HEK293 (cell line): ENCODE results near the gene SETMAR.

Source experiments
- CTCF ChIA-PET: fragments of 350-600 bp; formaldehyde crosslinking; extraction: SDS; loops from one replicate; lab custom pipeline; 2021; ENCODE audit warnings: antibody characterized with exemption; lab: Yijun Ruan, JAX
- POLR2A ChIA-PET: fragments of 300-600 bp; formaldehyde crosslinking; extraction: SDS; loops from one replicate; lab custom pipeline; 2020; ENCODE audit warnings: antibody characterized with exemption, inconsistent platforms; lab: Yijun Ruan, JAX
- H3K27ac ChIP-seq: fragments of 200-500 bp; sonication (Bioruptor generic); 2 replicates; pipeline ENCODE4 v1.5.1; 2014; ENCODE audit warnings: low read depth, low read length, control low read depth, inconsistent platforms; ENCODE audit errors: extremely low read depth
- H3K36me3 ChIP-seq, 2 experiments: fragments of 200-500 bp in 1 of 2; sonication (Bioruptor generic) in 1 of 2; 1 replicate in 1 of 2; 2 replicates in 1 of 2; pipeline ENCODE4 v1.5.1; 2014 to 2017; ENCODE audit warnings: inconsistent platforms in 2 of 2, low read length in 2 of 2; ENCODE audit not compliant: control insufficient read depth in 2 of 2, insufficient read depth in 1 of 2
- H3K4me1 ChIP-seq: fragments of 200-500 bp; sonication (Bioruptor generic); 2 replicates; pipeline ENCODE4 v1.5.1; 2014; ENCODE audit warnings: mild to moderate bottlenecking, low read length, inconsistent platforms; ENCODE audit not compliant: control insufficient read depth, insufficient read depth
- H3K4me3 ChIP-seq: 2 replicates; pipeline ENCODE4 v1.5.1; 2011; ENCODE audit warnings: low read depth, mild to moderate bottlenecking, control low read depth, low read length, moderate library complexity
- H3K9me3 ChIP-seq: fragments of 200-500 bp; sonication (Bioruptor generic); 2 replicates; pipeline ENCODE4 v1.5.1; 2014; ENCODE audit warnings: low read depth, low read length, inconsistent platforms; ENCODE audit not compliant: control insufficient read depth, insufficient read depth
- ATF2 ChIP-seq: fragments of 450-650 bp; formaldehyde crosslinking; IDR thresholded peaks from 2 replicates; pipeline ENCODE4 v1.5.1; 2016; ENCODE audit warnings: missing biosample characterization, missing genetic modification characterization, low read depth
- MZF1 ChIP-seq: fragments of 450-650 bp; formaldehyde crosslinking; IDR thresholded peaks from 2 replicates; pipeline ENCODE4 v1.5.1; 2017; ENCODE audit warnings: missing biosample characterization, missing genetic modification characterization, borderline replicate concordance
- PRDM1 ChIP-seq: fragments of 450-650 bp; formaldehyde crosslinking; IDR thresholded peaks from 2 replicates; pipeline ENCODE4; 2016; ENCODE audit warnings: missing biosample characterization, missing genetic modification characterization
- SP2 ChIP-seq: fragments of 450-650 bp; formaldehyde crosslinking; IDR thresholded peaks from 2 replicates; pipeline ENCODE4 v1.5.1; 2016; ENCODE audit warnings: missing biosample characterization, missing genetic modification characterization
- ZNF132 ChIP-seq: fragments of 450-650 bp; formaldehyde crosslinking; IDR thresholded peaks from 2 replicates; pipeline ENCODE4 v1.5.1; 2017; ENCODE audit warnings: missing biosample characterization, missing genetic modification characterization, borderline replicate concordance
- ZNF138 ChIP-seq: fragments of 450-650 bp; formaldehyde crosslinking; IDR thresholded peaks from 2 replicates; pipeline ENCODE4 v1.5.1; 2016; ENCODE audit warnings: missing biosample characterization, missing genetic modification characterization, borderline replicate concordance
- ZNF146 ChIP-seq: fragments of 450-650 bp; formaldehyde crosslinking; IDR thresholded peaks from 2 replicates; pipeline ENCODE4 v1.5.1; 2016; ENCODE audit warnings: missing biosample characterization, missing genetic modification characterization
- ZNF169 ChIP-seq: fragments of 450-650 bp; formaldehyde crosslinking; IDR thresholded peaks from 2 replicates; pipeline ENCODE4 v1.5.1; 2016; ENCODE audit warnings: missing biosample characterization, missing genetic modification characterization
- ZNF174 ChIP-seq: fragments of 450-650 bp; formaldehyde crosslinking; IDR thresholded peaks from 2 replicates; pipeline ENCODE4 v1.5.0; 2017; ENCODE audit warnings: missing biosample characterization, mild to moderate bottlenecking, missing genetic modification characterization
- ZNF184 ChIP-seq: fragments of 450-650 bp; IDR thresholded peaks from 2 replicates; pipeline ENCODE4 v1.5.1; 2018; ENCODE audit warnings: missing biosample characterization, mild to moderate bottlenecking, missing genetic modification characterization
- ZNF211 ChIP-seq: fragments of 450-650 bp; formaldehyde crosslinking; IDR thresholded peaks from 2 replicates; pipeline ENCODE4 v1.5.1; 2016; ENCODE audit warnings: low read depth, missing biosample characterization, missing genetic modification characterization
- ZNF23 ChIP-seq: fragments of 450-650 bp; formaldehyde crosslinking; IDR thresholded peaks from 2 replicates; pipeline ENCODE4 v1.5.1; 2016; ENCODE audit warnings: missing biosample characterization, missing genetic modification characterization, borderline replicate concordance
- ZNF302 ChIP-seq: fragments of 450-650 bp; formaldehyde crosslinking; IDR thresholded peaks from 2 replicates; pipeline ENCODE4 v1.5.1; 2016; ENCODE audit warnings: missing biosample characterization, missing genetic modification characterization, low read depth
- ZNF335 ChIP-seq: fragments of 450-650 bp; formaldehyde crosslinking; conservative IDR thresholded peaks from 2 replicates; pipeline ENCODE4 v1.5.1; 2016; ENCODE audit warnings: missing biosample characterization, missing genetic modification characterization
- ZNF404 ChIP-seq: fragments of 450-650 bp; formaldehyde crosslinking; IDR thresholded peaks from 2 replicates; pipeline ENCODE4 v1.5.1; 2017; ENCODE audit warnings: missing biosample characterization, missing genetic modification characterization
- ZNF426 ChIP-seq: fragments of 450-650 bp; formaldehyde crosslinking; IDR thresholded peaks from 2 replicates; pipeline ENCODE4 v1.5.1; 2017; ENCODE audit warnings: missing biosample characterization, missing genetic modification characterization, mild to moderate bottlenecking, inconsistent platforms, moderate library complexity
- ZNF621 ChIP-seq: fragments of 450-650 bp; formaldehyde crosslinking; IDR thresholded peaks from 2 replicates; pipeline ENCODE4 v1.5.1; 2017; ENCODE audit warnings: missing biosample characterization, missing genetic modification characterization
- ZNF654 ChIP-seq: fragments of 450-650 bp; formaldehyde crosslinking; IDR thresholded peaks from 2 replicates; pipeline ENCODE4 v1.5.1; 2016; ENCODE audit warnings: low read depth, missing biosample characterization, missing genetic modification characterization
- ZNF768 ChIP-seq: fragments of 450-650 bp; formaldehyde crosslinking; IDR thresholded peaks from 2 replicates; pipeline ENCODE4 v1.5.1; 2018; ENCODE audit warnings: missing biosample characterization, mild to moderate bottlenecking, missing genetic modification characterization
- TF ChIP-seq, protein P1 (sequence below): fragments of 450-650 bp; formaldehyde crosslinking; IDR thresholded peaks from 2 replicates; pipeline ENCODE4 v1.5.1; 2017; ENCODE audit warnings: missing biosample characterization, missing genetic modification characterization

The SETMAR gene

DNA sequence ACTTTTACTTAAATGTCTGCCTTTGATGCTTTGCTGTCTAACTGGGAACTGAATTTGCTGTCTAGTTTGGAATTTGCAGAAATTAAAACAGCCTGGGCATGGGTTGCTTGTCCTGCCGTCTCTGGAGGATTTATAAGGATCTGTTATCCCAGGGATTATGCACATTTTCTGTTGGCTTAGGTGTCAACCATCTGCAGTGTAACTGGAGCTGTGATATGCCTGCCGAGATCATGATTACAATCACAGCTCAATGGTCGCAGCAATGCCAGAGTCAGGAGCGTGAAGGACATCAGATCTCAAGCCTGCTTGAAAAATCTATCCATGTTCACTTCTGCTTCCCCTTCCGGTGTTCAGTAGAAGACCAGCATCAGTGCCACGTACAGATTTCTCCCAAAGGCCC lies 41.8 kb upstream of the SETMAR start:
- TF ChIP-seq ATF2 (tag by site-specific recombination) (no peak), ZNF426 (tag by site-specific recombination) (no peak), ZNF174 (tag by site-specific recombination) (no peak), ZNF23 (tag by site-specific recombination) (no peak), ZNF138 (tag by site-specific recombination) (no peak), PRDM1 (tag by site-specific recombination) (no peak), ZNF146 (no peak)
- TF ChIP-seq, protein P1, sequence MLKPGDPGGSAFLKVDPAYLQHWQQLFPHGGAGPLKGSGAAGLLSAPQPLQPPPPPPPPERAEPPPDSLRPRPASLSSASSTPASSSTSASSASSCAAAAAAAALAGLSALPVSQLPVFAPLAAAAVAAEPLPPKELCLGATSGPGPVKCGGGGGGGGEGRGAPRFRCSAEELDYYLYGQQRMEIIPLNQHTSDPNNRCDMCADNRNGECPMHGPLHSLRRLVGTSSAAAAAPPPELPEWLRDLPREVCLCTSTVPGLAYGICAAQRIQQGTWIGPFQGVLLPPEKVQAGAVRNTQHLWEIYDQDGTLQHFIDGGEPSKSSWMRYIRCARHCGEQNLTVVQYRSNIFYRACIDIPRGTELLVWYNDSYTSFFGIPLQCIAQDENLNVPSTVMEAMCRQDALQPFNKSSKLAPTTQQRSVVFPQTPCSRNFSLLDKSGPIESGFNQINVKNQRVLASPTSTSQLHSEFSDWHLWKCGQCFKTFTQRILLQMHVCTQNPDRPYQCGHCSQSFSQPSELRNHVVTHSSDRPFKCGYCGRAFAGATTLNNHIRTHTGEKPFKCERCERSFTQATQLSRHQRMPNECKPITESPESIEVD (tag by site-specific recombination), result no peak
- no peak overlapping the region for H3K4me3 ChIP-seq
- no peaks in the 10 kb centered on the region for H3K9me3 ChIP-seq
- H3K27ac ChIP-seq, result no peak overlapping the region
- H3K36me3 ChIP-seq, result no peaks in the 10 kb centered on the region
- CTCF ChIA-PET, result no interaction called here
- POLR2A ChIA-PET, result no interaction called here
- no peaks in the 10 kb centered on the region for H3K4me1 ChIP-seq

DNA sequence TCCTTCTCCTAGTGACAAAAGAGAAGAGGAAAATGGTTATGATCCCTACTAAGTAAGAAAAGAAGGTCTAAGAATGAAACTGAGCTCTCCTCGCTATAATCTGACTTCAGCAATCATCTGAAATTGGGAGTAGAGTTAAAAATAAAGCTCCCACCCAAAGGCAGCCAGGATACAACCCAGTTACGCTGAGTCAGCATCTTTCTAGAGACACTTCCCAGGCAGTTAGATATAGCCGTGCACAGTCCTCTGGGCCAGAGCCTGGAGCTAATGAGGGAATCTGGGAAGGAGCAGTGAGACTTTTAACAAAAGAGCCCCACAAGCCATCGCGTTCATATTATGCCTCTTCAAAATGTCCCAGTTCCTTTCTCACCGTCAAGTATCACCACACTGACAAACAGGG lies 39.1 kb upstream of the SETMAR start:
- POLR2A ChIA-PET, result no interaction called here

GRCh38 chr3:4270720-4271119 lies 32.4 kb upstream of the SETMAR start:
- no peaks in the 10 kb centered on the region for H3K4me1 ChIP-seq
- TF ChIP-seq ZNF654 (no peak), ZNF132 (no peak), ZNF768 (tag by site-specific recombination) (no peak), SP2 (no peak), MZF1 (tag by site-specific recombination) (no peak), ZNF211 (tag by site-specific recombination) (no peak), ZNF302 (tag by site-specific recombination) (no peak), ZNF404 (tag by site-specific recombination) (no peak)
- ChIA-PET CTCF (no interaction called here), POLR2A (no interaction called here)
- no peak overlapping the region for H3K4me3 ChIP-seq
- H3K36me3 ChIP-seq, result no peaks in the 10 kb centered on the region
- H3K27ac ChIP-seq, result no peak overlapping the region
- H3K9me3 ChIP-seq, result no peaks in the 10 kb centered on the region

More for the DNA sequence above, 39.1 kb upstream of the SETMAR start:
- no peak overlapping the region for H3K4me3 ChIP-seq
- no peak for TF ChIP-seq ZNF621 (tag by site-specific recombination)
- no peak for TF ChIP-seq ZNF335 (tag by site-specific recombination)
- no peak for TF ChIP-seq ZNF184 (tag by site-specific recombination)
- no peak for TF ChIP-seq ZNF169 (tag by site-specific recombination)
- H3K9me3 ChIP-seq, result no peaks in the 10 kb centered on the region
- CTCF ChIA-PET, result no interaction called here
- no peak overlapping the region for H3K27ac ChIP-seq
- no peaks in the 10 kb centered on the region for H3K4me1 ChIP-seq
- no peaks in the 10 kb centered on the region for H3K36me3 ChIP-seq
